ENCODE data around the gene ABLIM1.

Gene ABLIM1

DNA sequence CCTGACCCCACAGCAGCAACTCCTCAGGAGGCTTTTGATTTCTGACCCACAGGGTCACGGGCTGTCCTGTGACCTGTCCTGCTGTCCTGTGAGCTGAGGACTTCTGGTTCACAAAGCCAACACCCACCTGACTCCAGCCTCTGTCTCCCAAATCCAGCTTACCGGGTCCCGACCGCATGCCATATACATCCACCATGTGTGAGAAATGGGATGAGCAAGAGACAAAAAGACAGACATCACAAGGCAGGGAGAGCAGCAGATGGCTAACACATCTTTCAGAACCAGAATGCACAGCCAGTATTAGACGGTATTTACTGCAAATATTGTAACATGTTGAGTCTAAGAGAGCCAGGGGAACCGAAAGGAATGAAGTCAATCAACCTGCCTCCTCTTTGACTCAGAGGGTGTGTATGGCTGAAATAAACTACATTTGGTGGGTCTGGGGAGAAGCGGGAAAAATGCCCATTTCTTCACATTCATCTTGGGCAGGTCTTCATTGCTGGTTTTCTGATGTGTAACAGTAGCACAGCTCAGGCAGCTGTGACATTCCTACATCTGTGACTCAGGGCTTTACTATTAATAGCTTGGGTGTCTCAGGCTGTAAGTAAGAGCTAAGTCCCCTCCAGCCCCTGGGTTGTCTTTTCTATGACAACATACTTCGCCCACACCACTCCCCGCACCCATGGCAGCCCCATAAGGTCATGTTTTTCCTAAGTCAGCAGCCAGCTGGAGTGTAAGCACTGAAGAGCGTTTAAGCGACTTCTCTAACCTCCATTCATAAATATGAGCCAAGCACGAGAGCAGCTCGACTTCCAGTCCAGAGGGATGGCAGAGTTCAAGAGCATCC is 25.0 kb downstream of the ABLIM1 start:
- TF ChIP-seq FOXP2 (optimal IDR thresholded peaks at IDR 0.05; ENCODE audit: borderline replicate concordance, extremely low read depth, extremely low read length, insufficient read depth) (no peak), TAF1 (IDR thresholded peaks at IDR 0.05; ENCODE audit: borderline replicate concordance, insufficient read depth, low read length) (no peak), SIN3A (IDR thresholded peaks at IDR 0.05; ENCODE audit: borderline replicate concordance, insufficient read depth, low read length) (no peak), POLR2AphosphoS5 (IDR thresholded peaks at IDR 0.05; ENCODE audit: low read depth, low read length) (no peak)
- TF ChIP-seq, protein P1, sequence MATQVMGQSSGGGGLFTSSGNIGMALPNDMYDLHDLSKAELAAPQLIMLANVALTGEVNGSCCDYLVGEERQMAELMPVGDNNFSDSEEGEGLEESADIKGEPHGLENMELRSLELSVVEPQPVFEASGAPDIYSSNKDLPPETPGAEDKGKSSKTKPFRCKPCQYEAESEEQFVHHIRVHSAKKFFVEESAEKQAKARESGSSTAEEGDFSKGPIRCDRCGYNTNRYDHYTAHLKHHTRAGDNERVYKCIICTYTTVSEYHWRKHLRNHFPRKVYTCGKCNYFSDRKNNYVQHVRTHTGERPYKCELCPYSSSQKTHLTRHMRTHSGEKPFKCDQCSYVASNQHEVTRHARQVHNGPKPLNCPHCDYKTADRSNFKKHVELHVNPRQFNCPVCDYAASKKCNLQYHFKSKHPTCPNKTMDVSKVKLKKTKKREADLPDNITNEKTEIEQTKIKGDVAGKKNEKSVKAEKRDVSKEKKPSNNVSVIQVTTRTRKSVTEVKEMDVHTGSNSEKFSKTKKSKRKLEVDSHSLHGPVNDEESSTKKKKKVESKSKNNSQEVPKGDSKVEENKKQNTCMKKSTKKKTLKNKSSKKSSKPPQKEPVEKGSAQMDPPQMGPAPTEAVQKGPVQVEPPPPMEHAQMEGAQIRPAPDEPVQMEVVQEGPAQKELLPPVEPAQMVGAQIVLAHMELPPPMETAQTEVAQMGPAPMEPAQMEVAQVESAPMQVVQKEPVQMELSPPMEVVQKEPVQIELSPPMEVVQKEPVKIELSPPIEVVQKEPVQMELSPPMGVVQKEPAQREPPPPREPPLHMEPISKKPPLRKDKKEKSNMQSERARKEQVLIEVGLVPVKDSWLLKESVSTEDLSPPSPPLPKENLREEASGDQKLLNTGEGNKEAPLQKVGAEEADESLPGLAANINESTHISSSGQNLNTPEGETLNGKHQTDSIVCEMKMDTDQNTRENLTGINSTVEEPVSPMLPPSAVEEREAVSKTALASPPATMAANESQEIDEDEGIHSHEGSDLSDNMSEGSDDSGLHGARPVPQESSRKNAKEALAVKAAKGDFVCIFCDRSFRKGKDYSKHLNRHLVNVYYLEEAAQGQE (IDR thresholded peaks at IDR 0.05; ENCODE audit: insufficient read depth in 1 of 2, low read depth in 2 of 2, low read length in 2 of 2) = no peak

DNA sequence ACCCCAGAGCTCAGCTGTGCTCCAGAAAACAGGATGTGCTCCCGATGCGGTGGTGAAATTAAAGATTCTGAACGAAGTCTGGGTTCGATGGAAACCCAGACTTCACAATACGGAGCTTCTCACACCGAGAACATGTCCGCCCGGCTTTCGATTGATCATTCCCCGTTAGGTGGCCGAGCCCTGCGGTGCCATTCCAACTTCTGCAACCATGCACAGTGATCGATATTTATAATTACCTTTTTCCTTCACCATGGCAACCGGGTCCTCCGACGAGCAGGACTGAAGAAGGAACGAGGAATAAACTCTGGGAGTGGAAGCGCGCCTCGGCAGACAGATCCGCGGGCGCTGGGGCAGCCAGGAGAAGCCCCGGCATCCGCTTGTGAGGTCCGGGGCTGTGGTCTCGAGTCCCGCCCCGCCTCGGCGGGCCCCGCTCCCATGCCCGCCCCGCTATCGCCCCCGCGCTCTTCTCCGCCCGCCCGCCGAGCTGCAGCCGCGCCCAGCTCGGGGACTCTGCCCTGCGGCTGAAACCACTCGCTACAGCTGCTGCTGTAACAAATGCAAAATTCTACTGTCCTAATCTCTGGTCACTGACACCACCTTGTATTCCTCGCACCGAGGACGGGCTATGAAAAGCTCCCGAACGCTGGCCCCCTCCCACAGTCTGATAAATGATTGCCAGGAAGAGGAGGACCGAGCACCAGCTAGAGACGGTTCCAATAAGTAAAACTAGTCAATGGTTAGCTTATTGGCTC is 26.2 kb downstream of the ABLIM1 start:
- TF ChIP-seq POLR2AphosphoS5 (IDR thresholded peaks at IDR 0.05; ENCODE audit: low read depth, low read length) (no peak), FOXP2 (optimal IDR thresholded peaks at IDR 0.05; ENCODE audit: borderline replicate concordance, extremely low read depth, extremely low read length, insufficient read depth) (no peak), SIN3A (IDR thresholded peaks at IDR 0.05; ENCODE audit: borderline replicate concordance, insufficient read depth, low read length) (no peak), TAF1 (IDR thresholded peaks at IDR 0.05; ENCODE audit: borderline replicate concordance, insufficient read depth, low read length) (no peak)
- TF ChIP-seq, protein P1 (IDR thresholded peaks at IDR 0.05; ENCODE audit: insufficient read depth in 1 of 2, low read depth in 2 of 2, low read length in 2 of 2) = no peak

DNA sequence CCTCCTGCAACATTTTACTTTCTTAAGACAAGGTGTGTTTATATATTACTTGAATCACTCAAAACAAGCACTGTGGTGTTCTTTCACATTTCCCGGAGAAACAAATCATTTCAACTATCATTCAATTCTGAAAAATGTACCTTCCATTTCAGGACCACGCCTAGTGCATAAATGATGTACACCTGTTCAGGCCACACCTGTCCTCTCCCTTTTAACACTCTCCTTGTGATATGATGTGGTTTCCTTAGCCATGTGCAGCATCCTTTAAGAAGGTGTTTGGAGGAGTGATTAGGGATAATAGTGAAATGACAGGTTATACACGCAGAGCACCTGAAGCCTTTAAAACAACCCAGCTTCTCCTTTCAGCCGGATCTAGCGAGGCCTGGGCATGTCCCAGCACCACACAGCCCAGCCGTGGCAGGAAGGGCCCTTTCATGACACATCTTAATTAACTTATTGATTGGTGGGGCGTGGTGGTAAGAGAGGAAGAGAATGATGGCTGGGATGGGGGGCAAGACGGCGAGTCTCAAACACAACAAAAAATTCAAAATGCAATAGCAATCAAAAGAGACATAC is 26.9 kb downstream of the ABLIM1 start:
- no peak for TF ChIP-seq FOXP2 (optimal IDR thresholded peaks at IDR 0.05; ENCODE audit: borderline replicate concordance, extremely low read depth, extremely low read length, insufficient read depth)
- TF ChIP-seq SIN3A (IDR thresholded peaks at IDR 0.05; ENCODE audit: borderline replicate concordance, insufficient read depth, low read length) = no peak
- TF ChIP-seq, protein P1 (IDR thresholded peaks at IDR 0.05; ENCODE audit: insufficient read depth in 1 of 2, low read depth in 2 of 2, low read length in 2 of 2) = no peak
- TF ChIP-seq POLR2AphosphoS5 (IDR thresholded peaks at IDR 0.05; ENCODE audit: low read depth, low read length) = no peak
- no peak for TF ChIP-seq TAF1 (IDR thresholded peaks at IDR 0.05; ENCODE audit: borderline replicate concordance, insufficient read depth, low read length)

DNA sequence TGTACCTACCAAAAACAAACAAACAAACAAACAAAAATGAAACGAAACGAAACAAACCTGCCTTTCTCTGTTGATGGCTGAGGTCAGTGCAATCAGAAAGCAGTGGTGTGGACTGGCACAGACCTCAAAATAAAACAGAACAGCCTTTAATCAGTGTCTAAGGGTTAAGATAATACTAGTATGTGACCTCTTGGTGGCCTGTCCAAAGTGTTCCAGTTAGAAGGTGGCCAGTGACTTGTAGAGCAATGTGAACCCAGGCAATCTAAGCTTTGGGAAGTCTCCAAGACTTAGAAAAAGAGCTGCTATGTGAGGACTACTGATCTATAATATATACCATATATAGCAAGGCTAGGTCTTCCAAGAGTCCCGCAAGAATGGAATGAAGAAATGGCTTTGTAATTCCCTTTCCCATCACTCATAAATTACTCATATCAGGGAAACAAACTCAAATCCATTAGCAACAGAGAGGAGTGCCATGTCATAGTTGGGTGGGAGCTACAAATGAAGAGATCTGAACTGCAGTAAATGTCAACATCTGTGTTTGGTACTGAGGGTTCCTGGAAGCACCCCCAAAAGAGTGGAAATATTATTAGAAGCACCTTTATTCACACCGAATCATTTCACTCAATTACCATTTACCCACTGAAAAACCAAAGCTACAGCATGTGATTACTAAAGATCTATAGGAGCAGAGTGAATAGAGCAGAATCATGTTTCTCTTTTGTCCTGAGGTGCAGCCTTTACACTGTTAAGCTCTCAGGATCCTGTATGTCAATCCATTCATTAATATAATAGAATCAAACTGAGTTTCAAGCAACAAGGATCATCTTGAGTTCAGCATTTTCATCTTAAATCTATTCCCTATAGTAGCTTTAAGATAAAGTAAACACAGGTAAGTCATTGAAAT is 28.0 kb downstream of the ABLIM1 start:
- no peak for TF ChIP-seq POLR2AphosphoS5 (IDR thresholded peaks at IDR 0.05; ENCODE audit: low read depth, low read length)
- no peak for TF ChIP-seq FOXP2 (optimal IDR thresholded peaks at IDR 0.05; ENCODE audit: borderline replicate concordance, extremely low read depth, extremely low read length, insufficient read depth)
- no peak for TF ChIP-seq SIN3A (IDR thresholded peaks at IDR 0.05; ENCODE audit: borderline replicate concordance, insufficient read depth, low read length)
- TF ChIP-seq TAF1 (IDR thresholded peaks at IDR 0.05; ENCODE audit: borderline replicate concordance, insufficient read depth, low read length) = no peak
- TF ChIP-seq, protein P1 (IDR thresholded peaks at IDR 0.05; ENCODE audit: insufficient read depth in 1 of 2, low read depth in 2 of 2, low read length in 2 of 2) = no peak
